Activated T-cell treated with anti-CD3 and anti-CD28 coated beads, Interleukin-2, amount 50 U/mL, for 72 hours (primary cell): ENCODE measurements around the gene MFAP5. TPM values are rescaled to one million over a fixed set of nuclear protein-coding genes. Genes with fewer than 3 reads are reported as not detected.

Experiments
- ATAC-seq, 2 donors: fragments of 150-1000 bp; cut with Tn5 transposase; replicated peaks in 1 of 2; 2 replicates each; pipeline ENCODE4 v1.10.0; 2021; ENCODE audit warnings: moderate library complexity in 2 of 2, mild to moderate bottlenecking in 1 of 2
- DNase-seq, 2 donors: peaks; one replicate each; pipeline ENCODE4 v3.0.0; 2021 to 2022; ENCODE audit warnings: mixed read lengths in 1 of 2
- H3K27ac Mint-ChIP-seq: one replicate; pipeline ENCODE4 v1.8.0; 2022; ENCODE audit warnings: mild to moderate bottlenecking, moderate library complexity, mixed read lengths
- H3K27me3 Mint-ChIP-seq: one replicate; pipeline ENCODE4 v1.8.0; 2022; ENCODE audit warnings: low read depth, mixed read lengths
- H3K36me3 Mint-ChIP-seq, 2 donors: one replicate each; pipeline ENCODE4 v1.8.0; 2022; ENCODE audit warnings: mixed read lengths in 2 of 2, mild to moderate bottlenecking in 1 of 2; ENCODE audit not compliant: insufficient read depth in 2 of 2
- H3K4me1 Mint-ChIP-seq: one replicate; pipeline ENCODE4 v1.8.0; 2022; ENCODE audit warnings: low read depth, mixed read lengths
- H3K4me3 Mint-ChIP-seq, 2 donors: one replicate each; pipeline ENCODE4 v1.8.0; 2022; ENCODE audit warnings: mild to moderate bottlenecking in 2 of 2, mixed read lengths in 2 of 2, moderate library complexity in 2 of 2
- H3K9me3 Mint-ChIP-seq, 2 donors: one replicate each; pipeline ENCODE4 v1.8.0; 2022; ENCODE audit warnings: mixed read lengths in 2 of 2
- total RNA-seq, 2 donors: library from RNA; stranded (reverse); gene quantifications; one replicate each; pipeline ENCODE4 v1.2.3, GENCODE V29; 2022

Gene MFAP5
- total RNA-seq, 2 donors from 2014 or later: not detected

- H3K27me3 Mint-ChIP-seq: peaks cover 33% of the 10 kb centered on the region
- H3K27ac Mint-ChIP-seq: no peak overlapping the region
- H3K4me3 Mint-ChIP-seq: no peak overlapping the region
- no peaks in the 10 kb centered on the region for H3K36me3 Mint-ChIP-seq
- ATAC-seq: no peak
- peaks cover 2% of the 10 kb centered on the region for H3K4me1 Mint-ChIP-seq
- H3K9me3 Mint-ChIP-seq: no peaks in the 10 kb centered on the region
- DNase-seq: no peak
These were observed 58.8 kb downstream of the MFAP5 start for GRCh38 chr12:8603856-8604255.

- Mint-ChIP-seq H3K9me3 (no peaks in the 10 kb centered on the region), H3K36me3 (no peaks in the 10 kb centered on the region), H3K4me1 (no peaks in the 10 kb centered on the region), H3K4me3 (no peak overlapping the region), H3K27me3 (peaks cover 33% of the 10 kb centered on the region), H3K27ac (no peak overlapping the region)
- ATAC-seq: no peak
- no peak for DNase-seq
These were observed 59.3 kb downstream of the MFAP5 start for GRCh38 chr12:8603286-8603685.

- Mint-ChIP-seq H3K9me3 (no peaks in the 10 kb centered on the region), H3K36me3 (no peaks in the 10 kb centered on the region), H3K4me3 (no peak overlapping the region), H3K4me1 (no peaks in the 10 kb centered on the region), H3K27ac (no peak overlapping the region), H3K27me3 (peaks cover 8% of the 10 kb centered on the region)
- DNase-seq: no peak
- no peak for ATAC-seq
These were observed 66.1 kb downstream of the MFAP5 start for GRCh38 chr12:8596561-8596960.

Other genes starting within 250 kb of the MFAP5 start
- gene CLEC6A, start 206.9 kb downstream of the MFAP5 start, total RNA-seq: not detected
- not detected for gene CLEC4D, start 149.3 kb downstream of the MFAP5 start, total RNA-seq
- not detected for gene CLEC4E, start 121.9 kb downstream of the MFAP5 start, total RNA-seq
- gene AICDA, start 50.0 kb downstream of the MFAP5 start, total RNA-seq: not detected
- 1 to 10 TPM; 2.5 to 3.1 TPM for gene RIMKLB, start 35.2 kb upstream of the MFAP5 start, total RNA-seq
- not detected for gene A2ML1, start 159.8 kb upstream of the MFAP5 start, total RNA-seq